PC-9 (cell line): ENCODE results near the gene LPCAT1. TPM values are rescaled to one million over a fixed set of nuclear protein-coding genes. Genes with fewer than 3 reads are reported as not detected.
A peak's percentile ranks its signal among the peaks of the same experiment; 100 is the strongest.
"Not testable (repeated sequence)": the region's sequence is repeated elsewhere in the genome, so short reads cannot be mapped to it uniquely, and the experiment has no call there.

Source experiments
- BruUV-seq: library from RNA; stranded (reverse); fragments of 400-500 nt; replicated peaks from 2 replicates; lab custom pipeline; 2021; lab: Mats Ljungman, UMichigan
- CTCF ChIA-PET: fragments of 300-600 bp; sonication (Branson Sonifier 250); formaldehyde crosslinking; loops from one replicate; lab custom pipeline; 2022; ENCODE audit warnings: antibody characterized with exemption; lab: Charles Lee
- POLR2A ChIA-PET: fragments of 300-600 bp; sonication (Branson Sonifier 250); formaldehyde crosslinking; loops from one replicate; lab custom pipeline; 2022; ENCODE audit warnings: antibody characterized with exemption; ENCODE audit not compliant: unreplicated experiment; lab: Charles Lee
- DNase-seq, 2 experiments: peaks; one replicate each; pipeline versions ENCODE4 v3.0.0 to v3.0.0-alpha.2; 2015 to 2022; ENCODE audit warnings: mixed read lengths in 1 of 2
- H2AFZ ChIP-seq: fragments of 200-600 bp; sonication (generic); 2 replicates; pipeline ENCODE4 v1.8.1; 2017; ENCODE audit warnings: antibody characterized with exemption
- H3F3A ChIP-seq: fragments of 200-600 bp; sonication (generic); 2 replicates; pipeline ENCODE4 v1.8.1; 2017; ENCODE audit warnings: antibody characterized with exemption, mild to moderate bottlenecking, low read depth; ENCODE audit not compliant: insufficient read depth
- H3K27ac ChIP-seq: fragments of 200-600 bp; sonication (generic); 2 replicates; pipeline ENCODE4 v1.6.1; 2016; ENCODE audit warnings: mixed run types
- H3K27me3 ChIP-seq: fragments of 200-600 bp; sonication (generic); 2 replicates; pipeline ENCODE4 v1.6.1; 2016; ENCODE audit warnings: low read depth, mixed run types; ENCODE audit not compliant: insufficient read depth
- H3K36me3 ChIP-seq: fragments of 200-600 bp; sonication (generic); 2 replicates; pipeline ENCODE4 v1.6.1; 2016; ENCODE audit warnings: low read depth, mixed run types
- H3K4me1 ChIP-seq: fragments of 200-600 bp; sonication (generic); replicated peaks from 2 replicates; pipeline ENCODE4 v1.6.1; 2016; ENCODE audit warnings: mixed run types; ENCODE audit not compliant: insufficient read depth
- H3K4me2 ChIP-seq: fragments of 200-600 bp; sonication (generic); 2 replicates; pipeline ENCODE4 v1.6.1; 2017; ENCODE audit warnings: mixed run types
- H3K4me3 ChIP-seq: fragments of 200-600 bp; sonication (generic); 2 replicates; pipeline ENCODE4 v1.6.1; 2016; ENCODE audit warnings: mixed run types
- H3K79me2 ChIP-seq: fragments of 200-600 bp; sonication (generic); 2 replicates; pipeline ENCODE4 v1.6.1; 2017; ENCODE audit warnings: low read depth, mixed run types
- H3K9me2 ChIP-seq: fragments of 200-600 bp; sonication (generic); 2 replicates; pipeline ENCODE4 v1.8.1; 2017; ENCODE audit warnings: mild to moderate bottlenecking; ENCODE audit not compliant: insufficient read depth
- H3K9me3 ChIP-seq: fragments of 200-600 bp; sonication (generic); 2 replicates; pipeline ENCODE4 v1.8.1; 2016; ENCODE audit warnings: low read depth; ENCODE audit not compliant: insufficient read depth
- H4K20me1 ChIP-seq: fragments of 200-600 bp; sonication (generic); 2 replicates; pipeline ENCODE4 v1.8.1; 2017; ENCODE audit not compliant: insufficient read depth
- CTCF ChIP-seq: fragments of 200-600 bp; sonication (generic); conservative IDR thresholded peaks from 2 replicates; pipeline ENCODE4 v1.6.1; 2017; ENCODE audit warnings: mixed run types, antibody characterized with exemption, mild to moderate bottlenecking, moderate library complexity
- EZH2 ChIP-seq: fragments of 200-600 bp; sonication (generic); IDR thresholded peaks from 2 replicates; pipeline ENCODE4 v1.8.0; 2017; ENCODE audit warnings: antibody characterized with exemption, low read depth
- intact Hi-C: fragments of 100-400 bp; cut with micrococcal nuclease; formaldehyde crosslinking; loops from one replicate; pipeline ENCODE4 v1.10.0; 2022; ENCODE audit not compliant: unreplicated experiment
- total RNA-seq: library from RNA; stranded (reverse); gene quantifications from 2 replicates; pipeline ENCODE4 v1.2.3, GENCODE V29; 2021

Gene LPCAT1
- total RNA-seq, 1 experiment from 2014 or later, result 96.1 TPM

- Histone ChIP-seq H3K4me2 (peak overlapping the region; percentile 70), H3F3A (peaks cover 58% of the 10 kb centered on the region), H3K4me1 (peaks cover 61% of the 10 kb centered on the region), H3K9me3 (no peaks in the 10 kb centered on the region), H4K20me1 (no peaks in the 10 kb centered on the region), H2AFZ (no peak overlapping the region), H3K9me2 (no peaks in the 10 kb centered on the region), H3K27ac (peak overlapping the region; percentile 76), H3K79me2 (no peaks in the 10 kb centered on the region), H3K27me3 (no peaks in the 10 kb centered on the region), H3K36me3 (no peaks in the 10 kb centered on the region), H3K4me3 (peak overlapping the region; percentile 16; the same call in 1 of the 2 replicates)
- no TSS peak for BruUV-seq
- intact Hi-C loops, result loop anchor here (1.0 to 2.0 kb wide), 5 partner anchors 13 to 52 kb away; no protein-coding TSS in a partner anchor
- no peak for TF ChIP-seq EZH2
- peak; percentile 88 to 100 for DNase-seq
- CTCF ChIA-PET, result interaction anchor here (0.6 to 1.3 kb wide), 2 partner anchors 56 to 224 kb away, joined by 3 to 7 read pairs; partner anchors contain the start of gene CLPTM1L
- POLR2A ChIA-PET, result interaction anchor here (0.6 to 1.5 kb wide), 5 partner anchors 13 to 52 kb away, joined by 3 to 7 read pairs (median 4); no protein-coding TSS in a partner anchor
These were observed 44.6 kb upstream of the LPCAT1 start for GRCh38 chr5:1568201-1568979.

- H4K20me1 ChIP-seq, H3K27me3 ChIP-seq, H3K79me2 ChIP-seq, H3K9me2 ChIP-seq, H3K36me3 ChIP-seq, DNase-seq, H2AFZ ChIP-seq, H3K9me3 ChIP-seq: not testable (repeated sequence)
- Histone ChIP-seq H3K27ac (peak overlapping the region; percentile 76), H3K4me3 (peak overlapping the region; percentile 16; the same call in 1 of the 2 replicates), H3F3A (peaks cover 58% of the 10 kb centered on the region), H3K4me2 (peak overlapping the region; percentile 70), H3K4me1 (peaks cover 64% of the 10 kb centered on the region)
- CTCF ChIA-PET, result interaction anchor here (1.3 kb wide), 1 partner anchor 56 kb away, joined by 3 read pairs; no protein-coding TSS in a partner anchor
- BruUV-seq, result TSS peak; percentile 60
- intact Hi-C loops, result loop anchor here (1.0 to 2.0 kb wide), 5 partner anchors 12 to 51 kb away; no protein-coding TSS in a partner anchor
- POLR2A ChIA-PET, result interaction anchor here (0.7 to 1.5 kb wide), 3 partner anchors 12 to 51 kb away, joined by 3 to 7 read pairs (median 4); no protein-coding TSS in a partner anchor
These were observed 43.9 kb upstream of the LPCAT1 start for GRCh38 chr5:1567527-1568200.

- Histone ChIP-seq H3K4me1 (peaks cover 64% of the 10 kb centered on the region), H3K36me3 (no peaks in the 10 kb centered on the region), H3K27ac (no peak overlapping the region), H4K20me1 (no peaks in the 10 kb centered on the region), H3K9me2 (no peaks in the 10 kb centered on the region), H3K4me3 (no peak overlapping the region), H3F3A (peaks cover 53% of the 10 kb centered on the region), H3K9me3 (no peaks in the 10 kb centered on the region), H3K79me2 (no peaks in the 10 kb centered on the region), H3K4me2 (peak overlapping the region; percentile 30), H3K27me3 (no peaks in the 10 kb centered on the region), H2AFZ (no peak overlapping the region)
- CTCF ChIA-PET, result no interaction called here
- TF ChIP-seq CTCF (no peak), EZH2 (no peak)
- no peak for DNase-seq
- intact Hi-C loops, result no loop called here
- no TSS peak for BruUV-seq
- POLR2A ChIA-PET, result interaction anchor here (0.5 to 0.7 kb wide), 2 partner anchors 15 to 50 kb away, joined by 3 to 5 read pairs; no protein-coding TSS in a partner anchor
These were observed 42.3 kb upstream of the LPCAT1 start for GRCh38 chr5:1565737-1566734.
